HPDE6-E6E7 (cell line): ENCODE data around the gene BAD.
"Not testable (repeated sequence)": the region's sequence is repeated elsewhere in the genome, so short reads cannot be mapped to it uniquely, and the experiment has no call there.

ENCODE experiments used
- DNase-seq: peaks from one replicate; pipeline ENCODE4 v3.0.0; 2011; ENCODE audit warnings: missing footprints; ENCODE audit errors: extremely low spot score

BAD gene

GRCh38 chr11:64314805-64315561, 30.5 kb upstream of the BAD start:
- DNase-seq: no peak

GRCh38 chr11:64314146-64314804, 29.8 kb upstream of the BAD start:
- DNase-seq: no peak

GRCh38 chr11:64313491-64314145, 29.2 kb upstream of the BAD start:
- DNase-seq: no peak

GRCh38 chr11:64312947-64313346, 28.5 kb upstream of the BAD start:
- DNase-seq: no peak

- DNase-seq: not testable (repeated sequence)
Observed at GRCh38 chr11:64307795-64308194, 23.3 kb upstream of the BAD start.

GRCh38 chr11:64306876-64307622, 22.6 kb upstream of the BAD start:
- no peak for DNase-seq

GRCh38 chr11:64306563-64306875, 22.1 kb upstream of the BAD start:
- no peak for DNase-seq

GRCh38 chr11:64305691-64306562, 21.5 kb upstream of the BAD start:
- DNase-seq: no peak

- peak; percentile 92 for DNase-seq
Observed at GRCh38 chr11:64305075-64305690, 20.7 kb upstream of the BAD start, which contains the start of gene ESRRA. ESRRA (plus strand) TSS chr11:64305524; CDS start chr11:64307180, 1,656 bp downstream.

- DNase-seq: no peak
Observed at GRCh38 chr11:64304316-64305072, 20.0 kb upstream of the BAD start.

- DNase-seq: no peak
Observed at GRCh38 chr11:64304032-64304315, 19.5 kb upstream of the BAD start.

- no peak for DNase-seq
Observed at GRCh38 chr11:64303109-64304031, 18.9 kb upstream of the BAD start.

- DNase-seq: no peak
Observed at GRCh38 chr11:64299847-64300648, 15.6 kb upstream of the BAD start, which contains the start of gene CATSPERZ. CATSPERZ (plus strand) TSS chr11:64300358; CDS start chr11:64300411, 53 bp downstream.

GRCh38 chr11:64298966-64299846, 14.7 kb upstream of the BAD start:
- no peak for DNase-seq

- no peak for DNase-seq
Observed at GRCh38 chr11:64297699-64298358, 13.4 kb upstream of the BAD start.

GRCh38 chr11:64296830-64297698, 12.6 kb upstream of the BAD start:
- DNase-seq: no peak
